Activated T-cell treated with anti-CD3 and anti-CD28 coated beads for 24 hours (primary cell): ENCODE data around the gene ABL1.

Experiments
- DNase-seq: peaks from one replicate; pipeline ENCODE4 v3.0.0-alpha.2; 2020; ENCODE audit warnings: low read depth

The ABL1 gene

GRCh38 chr9:130918101-130918825, 83.2 kb downstream of the ABL1 start:
- DNase-seq: no peak

GRCh38 chr9:130918826-130919558, 83.9 kb downstream of the ABL1 start:
- no peak for DNase-seq

- DNase-seq: no peak
These were observed 84.6 kb downstream of the ABL1 start for GRCh38 chr9:130919559-130920145.

GRCh38 chr9:130920233-130920632, 85.2 kb downstream of the ABL1 start:
- no peak for DNase-seq

- DNase-seq: no peak
These were observed 85.8 kb downstream of the ABL1 start for GRCh38 chr9:130920762-130921299.

GRCh38 chr9:130921300-130921988, 86.4 kb downstream of the ABL1 start:
- no peak for DNase-seq

- DNase-seq: no peak
These were observed 87.2 kb downstream of the ABL1 start for GRCh38 chr9:130921989-130922892.

- DNase-seq: no peak
These were observed 88.0 kb downstream of the ABL1 start for GRCh38 chr9:130922893-130923610.

GRCh38 chr9:130923611-130924447, 88.8 kb downstream of the ABL1 start:
- no peak for DNase-seq

GRCh38 chr9:130924448-130924788, 89.4 kb downstream of the ABL1 start:
- DNase-seq: no peak

GRCh38 chr9:130925050-130925678, 90.1 kb downstream of the ABL1 start:
- no peak for DNase-seq

GRCh38 chr9:130927338-130927737, 92.3 kb downstream of the ABL1 start:
- DNase-seq: no peak

- no peak for DNase-seq
These were observed 93.2 kb downstream of the ABL1 start for GRCh38 chr9:130927995-130928900.

GRCh38 chr9:130929571-130930038, 94.6 kb downstream of the ABL1 start:
- DNase-seq: no peak

- no peak for DNase-seq
These were observed 95.2 kb downstream of the ABL1 start for GRCh38 chr9:130930132-130930803.

- no peak for DNase-seq
These were observed 95.8 kb downstream of the ABL1 start for GRCh38 chr9:130930804-130931349.
